Measurements from ENCODE around the gene TBXA2R.

The TBXA2R gene

GRCh38 chr19:3618811-3619630 lies 12.3 kb upstream of the TBXA2R start:
- DNase-seq: no peak

GRCh38 chr19:3618144-3618810 lies 11.6 kb upstream of the TBXA2R start:
- no peak for DNase-seq

DNA sequence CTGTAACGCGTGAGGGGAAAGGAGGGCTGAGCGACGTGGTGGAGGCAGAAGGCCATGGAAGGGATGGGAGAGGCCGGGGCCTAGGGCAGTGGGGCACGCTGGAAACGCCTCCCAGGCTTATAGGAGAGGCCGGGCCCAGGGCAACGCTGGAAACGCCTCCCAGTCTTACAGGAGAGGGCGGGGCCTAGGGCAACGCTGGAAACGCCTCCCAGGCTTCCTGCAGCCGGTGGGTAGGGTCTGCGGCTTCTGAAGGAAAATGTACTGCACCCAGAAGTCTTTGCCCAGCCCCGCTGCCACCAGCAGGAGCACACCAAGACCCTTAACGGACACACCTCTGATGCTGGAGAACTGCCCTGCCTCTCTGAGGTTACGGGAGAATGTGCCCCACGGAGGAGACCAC lies 10.8 kb upstream of the TBXA2R start:
- no peak for DNase-seq

- DNase-seq: no peak
Measured at GRCh38 chr19:3615524-3616135, 9.0 kb upstream of the TBXA2R start.

- DNase-seq: no peak
Measured at GRCh38 chr19:3614858-3615505, 8.3 kb upstream of the TBXA2R start.

DNA sequence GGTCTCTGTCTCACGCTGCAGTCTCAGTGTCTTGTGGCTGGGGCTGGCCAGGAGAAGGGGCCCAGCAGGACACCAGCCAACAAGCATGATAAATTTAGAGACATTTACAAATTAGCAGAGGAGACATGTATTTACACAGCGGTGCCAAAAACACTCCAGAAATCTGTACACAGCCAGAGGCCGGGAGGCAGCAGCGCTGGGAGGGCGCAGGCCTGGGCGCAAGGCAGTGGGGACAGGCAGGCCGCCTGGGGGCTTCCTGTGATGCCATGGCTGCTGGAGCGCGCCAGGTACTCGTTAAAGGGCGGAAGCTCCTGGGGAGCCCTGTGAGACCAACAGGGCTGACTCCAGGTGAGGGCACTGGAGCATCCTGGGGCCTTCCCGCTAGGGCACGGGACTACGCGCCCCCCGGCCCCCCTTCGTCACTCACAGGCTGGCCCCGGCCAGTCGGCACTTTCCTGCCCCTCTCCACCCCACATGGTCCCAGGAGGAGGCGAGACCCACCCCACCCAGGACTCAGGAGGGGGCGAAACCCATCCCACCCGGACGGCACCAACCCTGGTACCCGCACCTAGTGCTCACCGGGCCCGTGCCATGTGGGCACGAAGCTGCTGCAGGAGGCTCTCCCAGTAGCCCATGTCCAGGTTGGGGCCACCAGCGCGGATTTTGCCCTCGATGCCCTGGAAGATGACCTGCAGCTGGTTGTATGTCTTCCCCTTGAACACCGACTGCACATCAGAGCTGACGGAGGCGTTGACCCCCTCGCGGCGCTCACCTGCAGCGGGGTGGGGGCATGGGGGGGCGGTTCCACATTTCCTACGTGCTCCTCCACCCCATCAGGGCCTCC lies 7.4 kb upstream of the TBXA2R start:
- no peak for DNase-seq

DNA sequence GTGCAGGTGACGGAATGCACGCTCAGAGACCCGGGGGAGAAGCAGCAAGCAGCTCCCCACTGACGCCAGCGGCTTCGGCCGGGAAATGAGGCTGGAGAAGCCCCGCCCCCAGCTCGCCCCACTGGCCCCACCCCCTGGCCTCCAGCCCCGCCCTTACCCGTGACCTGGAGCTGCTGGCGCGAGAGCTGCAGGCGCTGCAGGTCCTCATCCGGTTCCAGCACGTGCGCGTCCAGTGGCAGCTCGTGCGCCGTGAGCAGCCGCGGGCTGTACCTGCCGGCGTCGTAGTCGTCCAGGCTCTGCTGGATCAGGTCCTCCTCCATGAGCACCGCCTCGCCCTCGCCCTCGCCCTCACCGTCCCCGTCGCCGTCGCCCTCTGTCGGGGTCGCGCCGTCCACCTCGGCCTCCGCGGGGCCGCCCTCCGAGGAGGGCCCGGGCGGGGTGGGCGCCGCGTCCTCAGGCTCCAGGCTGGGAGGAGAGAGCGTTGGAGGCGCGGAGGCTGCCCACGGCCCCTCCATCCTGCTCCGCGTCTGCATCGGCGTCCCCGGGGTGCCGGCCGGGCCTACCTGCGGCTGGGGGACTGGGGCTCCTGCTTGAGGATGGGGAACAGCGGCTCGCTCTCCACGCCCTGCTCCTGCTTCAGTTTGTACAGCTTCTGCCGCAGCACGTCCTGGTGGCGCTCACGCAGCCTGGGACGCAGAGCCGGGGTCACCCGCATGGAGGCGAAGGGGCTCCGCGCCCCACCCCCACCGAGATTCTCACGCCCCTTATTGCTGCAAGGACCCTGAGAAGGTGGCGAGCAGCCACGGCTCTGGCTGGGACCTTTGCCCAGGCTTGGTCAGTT lies 6.4 kb upstream of the TBXA2R start:
- DNase-seq: no peak

DNA sequence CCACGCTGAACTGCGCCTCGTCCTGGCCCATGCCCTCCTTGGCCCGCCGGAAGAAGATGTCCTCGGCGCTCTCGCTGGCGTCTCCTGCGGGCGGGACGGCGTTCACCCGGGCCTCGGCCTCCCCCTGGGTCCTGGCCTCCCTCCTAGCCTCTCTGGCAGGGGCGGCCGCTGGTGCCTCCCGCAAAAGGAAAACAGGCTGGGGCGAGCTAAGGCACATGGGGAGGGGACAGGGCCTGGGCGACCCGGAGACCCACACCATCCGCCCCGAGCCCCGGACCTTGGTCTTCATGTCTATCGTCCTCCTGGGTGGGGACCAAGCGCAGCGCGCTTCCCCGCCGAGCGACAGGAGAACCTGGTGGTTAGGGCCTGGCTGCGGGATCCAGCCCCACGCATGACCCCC lies 5.7 kb upstream of the TBXA2R start:
- DNase-seq: no peak

GRCh38 chr19:3611841-3612240 lies 5.2 kb upstream of the TBXA2R start:
- no peak for DNase-seq

DNA sequence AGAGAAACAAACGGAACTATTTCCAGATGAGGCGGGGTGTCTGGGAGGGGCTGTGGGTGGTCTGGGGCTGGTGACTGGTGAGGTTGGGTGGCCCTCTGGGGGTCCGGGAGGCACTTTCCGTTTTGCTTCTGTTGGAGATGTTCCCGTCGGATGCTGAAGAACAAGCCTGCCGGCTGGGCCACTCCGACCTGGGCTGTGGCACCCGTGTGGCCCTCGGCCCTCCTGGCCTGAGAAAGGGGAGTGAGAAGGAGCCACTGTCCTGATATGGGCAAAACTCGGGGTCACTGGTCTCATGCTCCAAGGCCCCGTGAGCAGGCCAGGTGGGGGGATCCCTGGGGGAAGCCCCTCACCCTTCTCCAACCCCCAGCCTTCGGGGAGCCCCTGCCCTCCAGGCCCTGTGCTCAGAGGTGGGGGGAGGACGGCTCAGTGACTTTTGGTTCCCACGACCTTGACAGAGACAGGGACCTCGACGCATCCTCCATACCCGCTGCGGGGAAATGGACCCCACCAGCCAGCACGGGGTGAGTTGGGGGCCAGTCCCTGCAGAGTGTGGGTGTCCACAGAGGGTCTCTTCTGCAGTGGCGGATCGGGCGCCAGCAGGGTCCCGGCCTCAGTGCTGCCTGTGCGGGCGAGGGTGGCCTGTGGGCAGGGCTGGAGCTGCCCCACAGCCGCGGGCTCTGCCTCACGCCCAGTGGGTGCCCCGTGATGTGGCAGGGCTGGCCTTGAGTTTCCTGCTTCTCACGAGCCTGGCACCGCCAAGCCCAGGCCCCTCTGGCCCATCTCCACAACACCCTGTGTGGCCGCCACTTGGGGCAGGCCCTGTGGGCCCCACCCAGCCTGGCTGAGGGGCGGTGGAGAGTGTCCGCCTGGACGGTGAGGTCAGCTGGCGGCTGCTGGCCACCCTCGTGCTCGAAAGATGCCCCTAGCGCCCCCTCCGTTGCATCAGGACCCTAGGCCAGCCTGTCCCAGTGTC lies 4.4 kb upstream of the TBXA2R start:
- no peak for DNase-seq

DNA sequence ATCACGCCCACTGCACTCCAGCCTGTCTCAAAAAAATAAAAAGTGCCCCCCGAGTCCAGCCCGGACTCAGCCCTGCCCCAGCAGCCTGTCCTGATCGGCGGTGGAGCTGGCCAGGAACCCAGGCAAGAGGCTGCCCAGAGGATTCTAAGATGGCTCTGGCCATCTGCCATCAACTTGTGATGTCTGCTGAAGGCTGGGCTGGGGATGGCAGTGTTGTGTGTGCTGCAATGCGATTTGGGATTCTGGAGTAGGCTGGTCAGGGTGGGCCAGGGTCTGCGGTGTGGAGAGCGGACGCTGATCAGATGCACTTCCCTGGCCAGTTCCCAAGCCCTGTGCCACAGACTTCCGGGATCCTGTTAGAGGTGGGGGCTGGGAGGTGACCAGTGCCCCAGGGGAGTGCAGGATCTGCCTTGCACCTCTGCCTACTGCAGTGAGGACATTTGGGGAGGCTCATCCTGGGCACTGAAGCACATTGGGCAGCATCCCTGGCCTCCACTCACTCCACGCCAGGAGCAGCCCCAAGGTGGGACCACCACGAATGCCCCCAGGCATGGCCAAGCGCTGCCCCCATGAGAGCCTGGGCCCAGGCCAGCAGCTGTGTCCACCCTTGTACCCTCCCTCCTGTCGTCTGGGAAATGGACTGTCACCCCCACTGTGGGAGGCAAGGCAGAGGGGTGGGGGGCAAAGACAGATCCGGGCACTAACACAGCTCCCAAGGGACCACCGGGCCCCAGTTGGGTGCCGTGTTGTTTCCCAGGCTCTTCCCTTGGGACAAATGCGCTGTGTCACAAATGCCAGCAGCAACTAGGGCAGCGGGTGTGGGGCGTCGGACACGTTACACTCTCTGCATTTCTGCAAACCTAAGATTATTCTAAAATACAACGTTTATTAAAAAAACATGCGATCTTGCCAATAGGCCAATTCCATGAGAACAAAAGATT lies 3.4 kb upstream of the TBXA2R start:
- no peak for DNase-seq

DNA sequence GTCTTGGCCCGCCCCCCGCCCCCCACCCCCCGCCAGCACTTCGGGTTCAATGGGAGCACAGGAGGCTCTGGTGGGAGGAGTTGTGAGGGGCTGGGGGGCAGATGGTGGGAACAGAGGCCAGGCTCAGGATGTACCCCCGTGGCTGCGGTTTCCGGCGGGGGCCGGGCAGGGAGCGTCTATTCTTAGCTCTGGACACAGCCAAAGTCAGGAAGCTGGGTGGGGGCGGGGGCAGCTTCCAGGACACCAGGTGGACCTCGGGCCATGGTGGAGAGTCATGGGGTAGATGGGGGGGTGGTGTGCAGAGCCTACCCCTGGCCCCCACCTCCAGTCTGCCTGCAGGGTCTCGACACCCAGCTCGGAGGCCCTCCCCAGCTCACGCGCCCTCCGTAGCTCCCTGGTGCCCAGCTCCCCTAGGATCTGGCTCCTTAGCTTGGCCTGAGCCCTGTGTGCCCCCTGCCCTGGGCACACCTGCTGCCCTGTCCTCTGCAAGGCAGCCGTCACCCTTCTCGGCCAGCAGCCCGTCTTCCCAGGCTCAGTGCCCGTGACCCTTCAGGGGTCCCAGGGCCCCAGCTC lies 2.2 kb upstream of the TBXA2R start:
- DNase-seq: no peak

GRCh38 chr19:3608079-3608641 lies 1.5 kb upstream of the TBXA2R start:
- DNase-seq: no peak

DNA sequence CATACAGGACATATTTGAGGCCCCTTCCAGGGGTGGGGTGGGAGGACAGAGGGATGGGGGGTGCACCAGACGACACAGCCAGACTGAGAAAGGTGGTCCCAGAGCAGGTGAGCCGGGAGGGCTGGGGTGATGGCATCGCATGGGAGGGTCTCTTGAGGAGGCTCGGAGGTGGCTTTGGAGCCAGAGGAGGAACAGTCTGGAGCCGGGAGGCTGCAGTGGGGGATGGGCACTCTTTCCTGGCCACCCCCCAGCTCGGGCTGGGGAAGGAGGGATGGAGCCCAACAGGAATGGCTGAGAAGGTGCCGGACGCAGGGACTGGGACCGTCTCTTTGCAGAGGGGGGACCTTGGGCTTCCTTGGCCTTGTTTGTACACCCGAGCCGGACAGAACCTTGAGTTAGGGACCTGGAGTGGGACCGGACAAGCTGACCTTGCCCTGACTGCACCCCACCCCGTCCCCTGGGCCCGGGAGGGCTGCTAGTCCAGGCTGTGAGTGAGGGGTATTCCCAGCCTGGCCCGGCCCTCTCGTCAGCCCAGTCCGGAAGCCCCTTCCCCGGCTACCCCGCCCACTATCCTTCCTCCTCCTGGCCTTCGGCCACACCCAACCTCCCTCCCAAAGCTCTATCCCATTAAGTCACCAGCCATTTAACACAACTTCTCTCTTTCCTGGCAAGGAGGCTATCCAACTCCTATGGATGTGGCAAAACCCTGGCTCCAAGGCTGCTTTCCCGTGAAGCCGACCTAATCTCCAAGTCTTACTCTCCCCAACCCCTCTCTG lies 816 bp upstream of the TBXA2R start:
- DNase-seq: no peak

DNA sequence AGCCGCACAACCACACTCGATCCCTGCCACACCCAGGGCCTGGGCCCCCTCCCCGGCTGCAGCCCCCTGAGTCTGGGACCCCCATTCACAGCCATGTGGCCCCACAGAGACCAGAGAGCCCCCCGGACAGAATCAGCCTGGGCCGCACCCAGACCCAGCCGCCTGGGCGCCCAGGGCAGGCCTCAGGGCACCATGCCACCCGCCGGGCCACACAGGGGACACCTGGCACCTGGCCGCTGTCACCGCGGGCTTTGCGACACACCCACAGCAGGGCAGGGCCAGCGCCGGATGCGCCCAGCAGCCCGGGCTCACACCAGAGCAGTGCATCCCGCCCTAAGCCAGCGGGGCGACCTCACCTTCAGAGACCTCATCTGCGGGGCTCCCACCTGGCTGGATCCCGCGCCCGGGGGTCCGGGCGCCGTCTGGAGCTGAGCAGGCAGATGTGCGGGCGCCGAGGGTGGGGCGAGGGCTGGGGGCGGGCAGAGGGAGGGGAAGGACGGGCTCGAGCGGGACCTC lies 443 bp downstream of the TBXA2R start:
- DNase-seq: no peak

- no peak for DNase-seq
Measured at GRCh38 chr19:3605770-3606169, 905 bp downstream of the TBXA2R start.

DNA sequence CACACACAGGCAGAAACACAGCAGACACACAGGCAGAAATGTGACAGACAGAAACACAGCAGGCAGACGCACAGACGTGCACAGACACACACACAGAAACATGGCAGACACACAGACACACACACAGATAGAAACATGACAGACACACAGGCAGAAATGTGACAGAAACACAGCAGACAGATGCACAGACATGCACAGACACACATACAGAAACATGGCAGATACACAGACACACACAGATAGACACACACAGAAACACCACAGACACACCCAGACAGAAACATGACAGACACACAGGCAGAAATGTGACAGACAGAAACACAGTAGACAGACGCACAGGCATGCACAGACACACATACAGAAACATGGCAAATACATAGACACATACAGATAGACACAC lies 1.3 kb downstream of the TBXA2R start:
- no peak for DNase-seq

DNA sequence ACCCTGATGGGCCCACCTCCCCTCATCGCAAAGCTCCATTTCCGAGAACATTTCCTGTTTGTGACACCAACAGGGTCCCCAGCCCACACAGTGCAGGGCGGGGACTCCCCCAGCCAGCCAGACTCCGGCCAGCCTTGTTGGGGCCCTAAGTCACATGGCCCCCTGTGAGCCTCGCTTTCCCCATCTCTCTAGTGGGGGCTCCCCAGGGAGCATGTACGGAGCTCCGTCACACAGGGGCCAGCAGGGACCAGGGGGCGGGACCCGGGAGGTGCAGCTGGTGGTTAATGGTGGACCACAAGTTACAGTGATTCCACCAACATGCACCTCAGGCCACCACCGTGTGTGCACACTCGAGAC lies 1.7 kb downstream of the TBXA2R start:
- no peak for DNase-seq
